ENCODE results near the gene ZNF200. TPM values are rescaled to one million over a fixed set of nuclear protein-coding genes. Genes with fewer than 3 reads are reported as not detected.

The ZNF200 gene
- total and polyA plus RNA-seq, 4 donors, result 1.8 to 5.3 (median 3.4) TPM

DNA sequence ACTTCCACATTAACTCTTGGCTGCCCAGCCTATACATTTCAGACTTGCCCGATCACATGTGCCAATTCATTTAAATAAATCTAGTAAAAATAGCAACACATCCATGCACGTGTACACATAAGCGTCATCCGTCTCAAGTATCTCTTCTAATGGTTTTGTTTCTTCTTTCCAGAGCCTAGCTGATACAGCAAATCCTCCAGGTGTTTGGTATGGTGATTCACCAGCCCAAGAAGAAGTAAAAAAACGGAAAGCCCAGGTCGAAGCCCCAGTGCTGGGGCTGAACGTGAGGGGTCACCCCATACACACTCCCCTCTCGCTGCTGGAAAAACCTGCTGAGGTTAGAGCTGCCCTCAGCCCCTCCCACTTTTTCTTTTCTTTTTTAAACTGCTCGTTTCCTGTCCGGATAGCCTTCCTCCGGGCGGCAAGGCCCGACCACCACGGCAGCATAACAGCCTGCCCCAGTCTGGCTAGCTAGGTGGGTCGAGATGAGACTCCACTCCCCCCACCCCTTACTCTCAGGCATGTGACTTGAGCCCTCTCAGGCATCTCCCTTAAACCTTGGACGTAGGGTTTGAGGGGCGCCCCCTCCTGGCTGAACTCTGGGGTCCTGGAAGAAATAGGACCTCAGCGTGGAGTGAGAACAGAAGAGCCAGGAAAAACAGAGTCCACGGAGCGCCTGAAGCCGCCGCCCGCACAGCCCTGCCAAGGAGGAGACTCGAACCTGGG is 60.9 kb downstream of the ZNF200 start:
- Histone ChIP-seq H3K9ac (ENCODE audit: low read depth in 1 of 2, low read length in 2 of 2) (no peak overlapping the region), H3K36me3 (ENCODE audit: control insufficient read depth in 4 of 4, insufficient read depth in 3 of 4, low read depth in 1 of 4, low read length in 3 of 4) (no peaks in the 10 kb centered on the region), H3K27ac (ENCODE audit: low read depth in 1 of 2, low read length in 2 of 2) (no peak overlapping the region), H3K27me3 (ENCODE audit: control insufficient read depth in 4 of 4, insufficient read depth in 4 of 4, low read length in 3 of 4) (peaks cover 0 to 34% (median 12%) of the 10 kb centered on the region in 4 donors), H3K4me1 (ENCODE audit: control insufficient read depth in 4 of 4, insufficient read depth in 4 of 4, low read length in 3 of 4) (peaks cover 0 to 9% (median 3%) of the 10 kb centered on the region in 4 donors), H3K9me3 (ENCODE audit: control insufficient read depth in 4 of 4, low read length in 3 of 4) (no peaks in the 10 kb centered on the region), H3K4me3 (ENCODE audit: low read depth in 1 of 3, low read length in 3 of 3) (no peak overlapping the region)
- no peak for DNase-seq (ENCODE audit: low spot score)
- TF ChIP-seq HNF4G (IDR thresholded peaks at IDR 0.05) (no peak), EGR1 (IDR thresholded peaks at IDR 0.05; ENCODE audit: low read depth in 2 of 2) (no peak)
- 11% methylated on average over 24 of the region's 24 CpGs for WGBS

Other genes starting within 250 kb of the ZNF200 start
- under 1 TPM; 0.05 to 0.25 TPM for gene CLDN9, start 222.2 kb downstream of the ZNF200 start, total RNA-seq
- under 1 TPM; 0.25 to 0.32 TPM for gene CLDN9, start 222.2 kb downstream of the ZNF200 start, polyA plus RNA-seq
- gene CLDN6, start 217.0 kb downstream of the ZNF200 start, total RNA-seq, result under 1 TPM in 1 of 2 donors, not detected in 1; 0.75 TPM
- not detected for gene CLDN6, start 217.0 kb downstream of the ZNF200 start, polyA plus RNA-seq
- 1 to 10 TPM; 7.9 to 8.8 TPM for gene TNFRSF12A, start 214.8 kb downstream of the ZNF200 start, total RNA-seq
- gene TNFRSF12A, start 214.8 kb downstream of the ZNF200 start, polyA plus RNA-seq, result 10 to 100 TPM in 1 of 2 donors, 1 to 10 TPM in 1; 9.4 to 35.5 TPM
- gene HCFC1R1, start 211.2 kb downstream of the ZNF200 start, total RNA-seq, result 1 to 10 TPM; 1.4 to 2.2 TPM
- 10 to 100 TPM; 16.3 to 17.6 TPM for gene HCFC1R1, start 211.2 kb downstream of the ZNF200 start, polyA plus RNA-seq
- gene THOC6, start 211.1 kb downstream of the ZNF200 start, total RNA-seq, result 10 to 100 TPM; 12.6 to 14.8 TPM
- gene THOC6, start 211.1 kb downstream of the ZNF200 start, polyA plus RNA-seq, result 10 to 100 TPM; 10.8 TPM
- under 1 TPM in 1 of 2 donors, not detected in 1; 0.59 TPM for gene BICDL2, start 198.2 kb downstream of the ZNF200 start, total RNA-seq
- gene BICDL2, start 198.2 kb downstream of the ZNF200 start, polyA plus RNA-seq, result under 1 TPM; 0.15 to 0.33 TPM
- 1 to 10 TPM in 1 of 2 donors, under 1 TPM in 1; 0.47 to 2.7 TPM for gene MMP25, start 188.6 kb downstream of the ZNF200 start, total RNA-seq
- gene MMP25, start 188.6 kb downstream of the ZNF200 start, polyA plus RNA-seq, result 1 to 10 TPM in 1 of 2 donors, under 1 TPM in 1; 0.57 to 1.3 TPM
- gene IL32, start 169.5 kb downstream of the ZNF200 start, total RNA-seq, result 100 to 1,000 TPM in 1 of 2 donors, 1 to 10 TPM in 1; 8.6 to 328 TPM
- gene IL32, start 169.5 kb downstream of the ZNF200 start, polyA plus RNA-seq, result 100 to 1,000 TPM in 1 of 2 donors, 10 to 100 TPM in 1; 93.4 to 300 TPM
- not detected for gene ZSCAN10, start 135.9 kb downstream of the ZNF200 start, total RNA-seq
- gene ZSCAN10, start 135.9 kb downstream of the ZNF200 start, polyA plus RNA-seq, result not detected
- 1 to 10 TPM; 4.1 to 6.9 TPM for gene ZNF205, start 122.6 kb downstream of the ZNF200 start, total RNA-seq
- gene ZNF205, start 122.6 kb downstream of the ZNF200 start, polyA plus RNA-seq, result 1 to 10 TPM; 2.0 to 5.9 TPM
- gene ZNF213, start 100.1 kb downstream of the ZNF200 start, total RNA-seq, result 1 to 10 TPM; 1.9 to 4.5 TPM
- gene ZNF213, start 100.1 kb downstream of the ZNF200 start, polyA plus RNA-seq, result 1 to 10 TPM in 1 of 2 donors, under 1 TPM in 1; 0.56 to 1.6 TPM
- gene OR1F1, start 47.0 kb downstream of the ZNF200 start, total RNA-seq, result not detected
- not detected for gene OR1F1, start 47.0 kb downstream of the ZNF200 start, polyA plus RNA-seq
- 1 to 10 TPM; 1.2 to 3.3 TPM for gene MEFV, start 21.5 kb upstream of the ZNF200 start, total RNA-seq
- under 1 TPM; 0.33 to 0.36 TPM for gene MEFV, start 21.5 kb upstream of the ZNF200 start, polyA plus RNA-seq
- 10 to 100 TPM; 17.2 to 27.3 TPM for gene ZNF263, start 48.3 kb upstream of the ZNF200 start, total RNA-seq
- 1 to 10 TPM; 6.3 to 9.4 TPM for gene ZNF263, start 48.3 kb upstream of the ZNF200 start, polyA plus RNA-seq
- 1 to 10 TPM; 1.8 to 2.6 TPM for gene TIGD7, start 70.3 kb upstream of the ZNF200 start, total RNA-seq
- gene TIGD7, start 70.3 kb upstream of the ZNF200 start, polyA plus RNA-seq, result under 1 TPM; 0.58 to 0.71 TPM
- 10 to 100 TPM; 11.0 to 17.2 TPM for gene ZNF75A, start 70.3 kb upstream of the ZNF200 start, total RNA-seq
- gene ZNF75A, start 70.3 kb upstream of the ZNF200 start, polyA plus RNA-seq, result 1 to 10 TPM; 4.9 to 8.6 TPM
- gene OR2C1, start 120.7 kb upstream of the ZNF200 start, total RNA-seq, result under 1 TPM; 0.08 to 0.19 TPM
- not detected for gene OR2C1, start 120.7 kb upstream of the ZNF200 start, polyA plus RNA-seq
- 1 to 10 TPM; 6.1 to 7.7 TPM for gene ZSCAN32, start 165.8 kb upstream of the ZNF200 start, total RNA-seq
- 1 to 10 TPM; 4.2 to 5.9 TPM for gene ZSCAN32, start 165.8 kb upstream of the ZNF200 start, polyA plus RNA-seq
- gene ZNF174, start 166.1 kb upstream of the ZNF200 start, total RNA-seq, result 1 to 10 TPM; 4.2 to 4.6 TPM
- 1 to 10 TPM; 3.8 to 4.1 TPM for gene ZNF174, start 166.1 kb upstream of the ZNF200 start, polyA plus RNA-seq
- gene ZNF597, start 208.3 kb upstream of the ZNF200 start, total RNA-seq, result 1 to 10 TPM; 1.2 to 1.7 TPM
- under 1 TPM; 0.53 to 0.54 TPM for gene ZNF597, start 208.3 kb upstream of the ZNF200 start, polyA plus RNA-seq
- gene NAA60, start 208.5 kb upstream of the ZNF200 start, total RNA-seq, result 10 to 100 TPM; 11.3 to 21.3 TPM
- 10 to 100 TPM; 29.9 to 41.3 TPM for gene NAA60, start 208.5 kb upstream of the ZNF200 start, polyA plus RNA-seq